Left ventricle myocardium inferior (tissue), 1 donor: ENCODE measurements around the gene TGFBR3. TPM values are rescaled to one million over a fixed set of nuclear protein-coding genes. Genes with fewer than 3 reads are reported as not detected.

Experiments
- DNase-seq: peaks from one replicate; pipeline ENCODE4 v3.0.0-alpha.2; 2020
- H3K27ac ChIP-seq: fragments of 200-600 bp; replicated peaks from 2 replicates; pipeline ENCODE4 v1.8.0; 2021
- H3K27me3 ChIP-seq: fragments of 200-600 bp; 2 replicates; pipeline ENCODE4 v1.8.0; 2021; ENCODE audit warnings: low read depth
- H3K36me3 ChIP-seq: fragments of 200-600 bp; 2 replicates; pipeline ENCODE4 v1.8.0; 2021
- H3K4me1 ChIP-seq: fragments of 200-600 bp; 2 replicates; pipeline ENCODE4 v1.8.0; 2021
- H3K4me3 ChIP-seq: fragments of 200-600 bp; 2 replicates; pipeline ENCODE4 v1.8.0; 2021; ENCODE audit warnings: mild to moderate bottlenecking, moderate library complexity
- H3K9me3 ChIP-seq: fragments of 200-600 bp; replicated peaks from 2 replicates; pipeline ENCODE4 v1.8.0; 2021
- CTCF ChIP-seq: fragments of 200-600 bp; IDR thresholded peaks from 2 replicates; pipeline ENCODE4 v1.8.0; 2021; ENCODE audit warnings: antibody characterized with exemption, mild to moderate bottlenecking, borderline replicate concordance
- intact Hi-C: fragments of 100-400 bp; cut with micrococcal nuclease; formaldehyde crosslinking; loops from one replicate; pipeline ENCODE4 v1.11.0; 2022
- total RNA-seq: library from RNA; stranded (reverse); fragmentation: NEBNext Ultra II Directional; extraction: Animal tissue kit (Norgen Biotek cat#: 25700); gene quantifications from one replicate; pipeline ENCODE4 v1.2.1, GENCODE V29; 2021
- donor health status: DM: no; HTN: yes; CAD: no; lungs with severe emphysema.

The TGFBR3 gene
- total RNA-seq, 1 donor from 2014 or later = 24.6 TPM

- no peak overlapping the region for H3K4me3 ChIP-seq
- H3K27ac ChIP-seq = peak overlapping the region; percentile 72
- intact Hi-C loops = no loop called here
- no peak for DNase-seq
- no peaks in the 10 kb centered on the region for H3K9me3 ChIP-seq
- peaks cover 69% of the 10 kb centered on the region for H3K4me1 ChIP-seq
- H3K27me3 ChIP-seq = no peaks in the 10 kb centered on the region
- TF ChIP-seq CTCF = no peak
- peaks cover 17% of the 10 kb centered on the region for H3K36me3 ChIP-seq
Measured at GRCh38 chr1:91741906-91742305, 144.0 kb downstream of the TGFBR3 start.

- DNase-seq = no peak
- no peak overlapping the region for H3K4me3 ChIP-seq
- no peak for TF ChIP-seq CTCF
- peak overlapping the region; percentile 72 for H3K27ac ChIP-seq
- peaks cover 17% of the 10 kb centered on the region for H3K36me3 ChIP-seq
- no peaks in the 10 kb centered on the region for H3K27me3 ChIP-seq
- peaks cover 69% of the 10 kb centered on the region for H3K4me1 ChIP-seq
- no peaks in the 10 kb centered on the region for H3K9me3 ChIP-seq
- intact Hi-C loops = no loop called here
Measured at GRCh38 chr1:91741301-91741700, 144.7 kb downstream of the TGFBR3 start.

GRCh38 chr1:91737650-91738049 lies 148.3 kb downstream of the TGFBR3 start:
- peaks cover 59% of the 10 kb centered on the region for H3K4me1 ChIP-seq
- intact Hi-C loops = loop anchor here (10.0 kb wide), 1 partner anchor 147 kb away; the partner anchor contains the start of gene TGFBR3
- peaks cover 17% of the 10 kb centered on the region for H3K36me3 ChIP-seq
- no peaks in the 10 kb centered on the region for H3K27me3 ChIP-seq
- no peak for TF ChIP-seq CTCF
- no peak overlapping the region for H3K4me3 ChIP-seq
- peak overlapping the region; percentile 85 for H3K27ac ChIP-seq
- H3K9me3 ChIP-seq = no peaks in the 10 kb centered on the region
- no peak for DNase-seq

GRCh38 chr1:91736715-91737615 lies 149.0 kb downstream of the TGFBR3 start:
- intact Hi-C loops = loop anchor here (10.0 kb wide), 1 partner anchor 148 kb away; the partner anchor contains the start of gene TGFBR3
- H3K9me3 ChIP-seq = no peaks in the 10 kb centered on the region
- H3K36me3 ChIP-seq = peaks cover 17% of the 10 kb centered on the region
- peaks cover 59% of the 10 kb centered on the region for H3K4me1 ChIP-seq
- H3K4me3 ChIP-seq = no peak overlapping the region
- H3K27ac ChIP-seq = peak overlapping the region; percentile 85
- TF ChIP-seq CTCF = no peak
- H3K27me3 ChIP-seq = no peaks in the 10 kb centered on the region
- DNase-seq = no peak

GRCh38 chr1:91736146-91736714 lies 149.7 kb downstream of the TGFBR3 start:
- intact Hi-C loops = loop anchor here (10.0 kb wide), 1 partner anchor 149 kb away; the partner anchor contains the start of gene TGFBR3
- no peak for DNase-seq
- Histone ChIP-seq H3K27me3 (no peaks in the 10 kb centered on the region), H3K27ac (peak overlapping the region; percentile 85), H3K9me3 (no peaks in the 10 kb centered on the region), H3K4me1 (peaks cover 59% of the 10 kb centered on the region), H3K36me3 (peaks cover 17% of the 10 kb centered on the region), H3K4me3 (no peak overlapping the region)
- no peak for TF ChIP-seq CTCF
